ENCODE results near the gene SBSN.

DNA sequence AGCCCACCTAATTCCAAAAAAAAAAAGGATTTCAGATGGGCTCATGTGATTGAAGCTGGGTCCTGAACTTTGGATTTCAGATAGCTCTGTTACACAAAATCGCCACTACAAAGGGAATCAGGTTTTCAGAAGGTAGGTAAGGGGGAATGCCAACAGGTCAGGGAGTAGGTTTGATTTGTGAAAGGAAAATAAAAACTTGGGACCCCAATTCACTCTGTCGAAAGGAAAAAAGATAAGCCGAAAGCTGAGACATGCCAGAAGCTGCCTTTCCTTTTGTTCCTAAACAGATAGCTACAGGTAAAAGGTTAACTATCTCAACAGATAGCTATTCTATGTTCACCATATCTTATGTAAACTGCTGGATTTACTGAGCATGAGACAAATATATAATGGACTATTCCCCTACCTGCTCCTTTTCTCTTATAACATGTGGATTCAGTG, 41.8 kb downstream of the SBSN start:
- TF ChIP-seq, protein P1, sequence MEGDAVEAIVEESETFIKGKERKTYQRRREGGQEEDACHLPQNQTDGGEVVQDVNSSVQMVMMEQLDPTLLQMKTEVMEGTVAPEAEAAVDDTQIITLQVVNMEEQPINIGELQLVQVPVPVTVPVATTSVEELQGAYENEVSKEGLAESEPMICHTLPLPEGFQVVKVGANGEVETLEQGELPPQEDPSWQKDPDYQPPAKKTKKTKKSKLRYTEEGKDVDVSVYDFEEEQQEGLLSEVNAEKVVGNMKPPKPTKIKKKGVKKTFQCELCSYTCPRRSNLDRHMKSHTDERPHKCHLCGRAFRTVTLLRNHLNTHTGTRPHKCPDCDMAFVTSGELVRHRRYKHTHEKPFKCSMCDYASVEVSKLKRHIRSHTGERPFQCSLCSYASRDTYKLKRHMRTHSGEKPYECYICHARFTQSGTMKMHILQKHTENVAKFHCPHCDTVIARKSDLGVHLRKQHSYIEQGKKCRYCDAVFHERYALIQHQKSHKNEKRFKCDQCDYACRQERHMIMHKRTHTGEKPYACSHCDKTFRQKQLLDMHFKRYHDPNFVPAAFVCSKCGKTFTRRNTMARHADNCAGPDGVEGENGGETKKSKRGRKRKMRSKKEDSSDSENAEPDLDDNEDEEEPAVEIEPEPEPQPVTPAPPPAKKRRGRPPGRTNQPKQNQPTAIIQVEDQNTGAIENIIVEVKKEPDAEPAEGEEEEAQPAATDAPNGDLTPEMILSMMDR (IDR thresholded peaks at IDR 0.05), result no peak
- TF ChIP-seq EZH2 (IDR thresholded peaks at IDR 0.05; ENCODE audit: borderline replicate concordance, insufficient read depth, low read depth, low read length, poor library complexity, severe bottlenecking), result no peak

Measured in B cell (primary cell).